ENCODE data around the gene TRAF7. TPM values are rescaled to one million over a fixed set of nuclear protein-coding genes. Genes with fewer than 3 reads are reported as not detected.
A peak's percentile ranks its signal among the peaks of the same experiment; 100 is the strongest.

The TRAF7 gene
- total RNA-seq, 1 donor from 2014 or later, result 26.0 TPM

- intact Hi-C loops (cut with micrococcal nuclease), result no loop called here
- Histone ChIP-seq H3K4me3 (no peak overlapping the region), H3K27ac (replicated peaks) (no peak overlapping the region), H3K4me1 (peaks cover 4% of the 10 kb centered on the region), H3K36me3 (no peaks in the 10 kb centered on the region), H3K27me3 (ENCODE audit: low read depth) (peaks cover 17% of the 10 kb centered on the region), H3K9me3 (replicated peaks) (no peaks in the 10 kb centered on the region)
- TF ChIP-seq CTCF (IDR thresholded peaks at IDR 0.05; ENCODE audit: borderline replicate concordance), result no peak
- no peak for DNase-seq
Measured at GRCh38 chr16:2189252-2189893, 33.8 kb downstream of the TRAF7 start.

- intact Hi-C loops (cut with micrococcal nuclease), result no loop called here
- Histone ChIP-seq H3K4me3 (no peak overlapping the region), H3K27me3 (ENCODE audit: low read depth) (peaks cover 25% of the 10 kb centered on the region), H3K27ac (replicated peaks) (no peak overlapping the region), H3K36me3 (no peaks in the 10 kb centered on the region), H3K4me1 (peaks cover 6% of the 10 kb centered on the region), H3K9me3 (replicated peaks) (no peaks in the 10 kb centered on the region)
- no peak for DNase-seq
- no peak for TF ChIP-seq CTCF (IDR thresholded peaks at IDR 0.05; ENCODE audit: borderline replicate concordance)
Measured at GRCh38 chr16:2190002-2190658, 34.5 kb downstream of the TRAF7 start.

GRCh38 chr16:2190659-2191445 is 35.3 kb downstream of the TRAF7 start:
- peak overlapping the region; percentile 45 for H3K27ac ChIP-seq (replicated peaks)
- no peak for TF ChIP-seq CTCF (IDR thresholded peaks at IDR 0.05; ENCODE audit: borderline replicate concordance)

GRCh38 chr16:2191446-2191706 is 35.8 kb downstream of the TRAF7 start:
- no peaks in the 10 kb centered on the region for H3K9me3 ChIP-seq (replicated peaks)
- peak overlapping the region; percentile 45 for H3K27ac ChIP-seq (replicated peaks)
- H3K4me1 ChIP-seq, result peaks cover 16% of the 10 kb centered on the region
- no peak overlapping the region for H3K4me3 ChIP-seq
- intact Hi-C loops (cut with micrococcal nuclease), result no loop called here
- no peak for TF ChIP-seq CTCF (IDR thresholded peaks at IDR 0.05; ENCODE audit: borderline replicate concordance)
- no peaks in the 10 kb centered on the region for H3K36me3 ChIP-seq
- DNase-seq, result no peak
- H3K27me3 ChIP-seq (ENCODE audit: low read depth), result peaks cover 36% of the 10 kb centered on the region

More at GRCh38 chr16:2190659-2191445, 35.3 kb downstream of the TRAF7 start:
- Histone ChIP-seq H3K4me3 (no peak overlapping the region), H3K9me3 (replicated peaks) (no peaks in the 10 kb centered on the region), H3K36me3 (no peaks in the 10 kb centered on the region), H3K27me3 (ENCODE audit: low read depth) (peaks cover 32% of the 10 kb centered on the region), H3K4me1 (peaks cover 13% of the 10 kb centered on the region)
- intact Hi-C loops (cut with micrococcal nuclease), result no loop called here
- DNase-seq, result no peak

GRCh38 chr16:2194166-2194834 is 38.7 kb downstream of the TRAF7 start:
- intact Hi-C loops (cut with micrococcal nuclease), result no loop called here
- Histone ChIP-seq H3K4me1 (peaks cover 16% of the 10 kb centered on the region), H3K9me3 (replicated peaks) (no peaks in the 10 kb centered on the region), H3K4me3 (no peak overlapping the region), H3K36me3 (no peaks in the 10 kb centered on the region), H3K27me3 (ENCODE audit: low read depth) (peaks cover 61% of the 10 kb centered on the region), H3K27ac (replicated peaks) (no peak overlapping the region)
- no peak for DNase-seq
- no peak for TF ChIP-seq CTCF (IDR thresholded peaks at IDR 0.05; ENCODE audit: borderline replicate concordance)

Measured in left ventricle myocardium inferior (tissue), 1 donor.